Suppressor macrophage treated with lipopolysaccharide for 1 hour (primary cell): ENCODE results near the gene EFTUD2.
A peak's percentile ranks its signal among the peaks of the same experiment; 100 is the strongest.

ENCODE experiments used
- DNase-seq, 3 donors: peaks; one replicate each; pipeline ENCODE4 v3.0.0-alpha.2; 2020 to 2022

The EFTUD2 gene

GRCh38 chr17:44925731-44926697 lies 26.8 kb upstream of the EFTUD2 start:
- no peak for DNase-seq

GRCh38 chr17:44924107-44924544 lies 24.9 kb upstream of the EFTUD2 start:
- DNase-seq = no peak

GRCh38 chr17:44922746-44923470 lies 23.7 kb upstream of the EFTUD2 start:
- DNase-seq = no peak

- no peak for DNase-seq
Measured at GRCh38 chr17:44922136-44922535, 22.9 kb upstream of the EFTUD2 start.

- no peak for DNase-seq
Measured at GRCh38 chr17:44921122-44921882, 22.1 kb upstream of the EFTUD2 start.

GRCh38 chr17:44920565-44920940 lies 21.3 kb upstream of the EFTUD2 start:
- DNase-seq = no peak

- peak; percentile 81 to 84 (median 83) for DNase-seq
Measured at GRCh38 chr17:44919885-44920564, 20.8 kb upstream of the EFTUD2 start.

- DNase-seq = no peak
Measured at GRCh38 chr17:44919411-44919810, 20.2 kb upstream of the EFTUD2 start.

- no peak for DNase-seq
Measured at GRCh38 chr17:44918006-44918405, 18.8 kb upstream of the EFTUD2 start.

GRCh38 chr17:44917456-44917855 lies 18.2 kb upstream of the EFTUD2 start:
- DNase-seq = no peak

- DNase-seq = no peak
Measured at GRCh38 chr17:44916781-44917241, 17.6 kb upstream of the EFTUD2 start.

GRCh38 chr17:44915862-44916780 lies 16.9 kb upstream of the EFTUD2 start:
- DNase-seq = peak; percentile 50 to 64 (median 53)

GRCh38 chr17:44915321-44915726 lies 16.1 kb upstream of the EFTUD2 start, which contains the start of gene GFAP:
GFAP (minus strand) TSS chr17:44915500; CDS start chr17:44915486, 14 bp downstream.
- no peak for DNase-seq

GRCh38 chr17:44914698-44915271 lies 15.5 kb upstream of the EFTUD2 start:
- no peak for DNase-seq

GRCh38 chr17:44914148-44914547 lies 14.9 kb upstream of the EFTUD2 start:
- DNase-seq = no peak

GRCh38 chr17:44913676-44914075 lies 14.4 kb upstream of the EFTUD2 start:
- no peak for DNase-seq

- DNase-seq = no peak
Measured at GRCh38 chr17:44912763-44913544, 13.7 kb upstream of the EFTUD2 start.

GRCh38 chr17:44911133-44912001 lies 12.1 kb upstream of the EFTUD2 start:
- DNase-seq = peak; percentile 46 to 64 (median 50)
